GM08714 (cell line): Measurements from ENCODE around the gene SRSF7.
A peak's percentile ranks its signal among the peaks of the same experiment; 100 is the strongest.
"Not testable (repeated sequence)": the region's sequence is repeated elsewhere in the genome, so short reads cannot be mapped to it uniquely, and the experiment has no call there.

ENCODE experiments used
- H3K4me3 ChIP-seq: fragments of 200-500 bp; sonication (Bioruptor generic); 2 replicates; pipeline ENCODE4 v1.5.1; 2014; ENCODE audit warnings: mild to moderate bottlenecking, low read length, inconsistent platforms
- ZNF274 ChIP-seq: IDR thresholded peaks from 2 replicates; pipeline ENCODE4 v1.6.1; 2012; ENCODE audit warnings: mild to moderate bottlenecking, low read depth, low read length

SRSF7 gene

GRCh38 chr2:38771632-38772031 lies 20.5 kb upstream of the SRSF7 start:
- TF ChIP-seq ZNF274: no peak
- H3K4me3 ChIP-seq: no peak overlapping the region

- TF ChIP-seq ZNF274: no peak
- H3K4me3 ChIP-seq: no peak overlapping the region
Observed at GRCh38 chr2:38765551-38765950, 14.4 kb upstream of the SRSF7 start.

GRCh38 chr2:38765149-38765548 lies 14.0 kb upstream of the SRSF7 start:
- TF ChIP-seq ZNF274: no peak

DNA sequence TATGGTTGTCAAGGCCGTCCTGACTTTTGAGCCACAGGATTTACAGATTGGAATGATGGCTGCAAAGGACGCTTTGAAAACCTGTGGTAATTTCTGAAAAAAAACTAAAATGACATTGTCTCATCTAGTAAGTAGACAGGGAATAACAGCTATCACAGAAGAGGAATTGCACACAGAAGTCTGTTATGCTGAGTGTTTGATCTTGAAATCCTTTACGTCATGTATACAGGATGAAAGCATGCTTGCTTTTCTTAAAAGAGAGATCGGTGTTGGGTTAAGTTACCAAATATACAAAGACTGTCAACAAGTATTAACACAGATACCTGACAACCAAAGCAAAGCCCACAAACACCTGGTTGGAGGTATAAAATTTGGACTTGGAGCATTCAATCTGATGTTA lies 12.6 kb upstream of the SRSF7 start:
- H3K4me3 ChIP-seq: no peak overlapping the region

More at GRCh38 chr2:38765149-38765548, 14.0 kb upstream of the SRSF7 start:
- no peak overlapping the region for H3K4me3 ChIP-seq

GRCh38 chr2:38763228-38763627 lies 12.1 kb upstream of the SRSF7 start:
- TF ChIP-seq ZNF274: no peak
- no peak overlapping the region for H3K4me3 ChIP-seq

More for the DNA sequence above, 12.6 kb upstream of the SRSF7 start:
- no peak for TF ChIP-seq ZNF274

DNA sequence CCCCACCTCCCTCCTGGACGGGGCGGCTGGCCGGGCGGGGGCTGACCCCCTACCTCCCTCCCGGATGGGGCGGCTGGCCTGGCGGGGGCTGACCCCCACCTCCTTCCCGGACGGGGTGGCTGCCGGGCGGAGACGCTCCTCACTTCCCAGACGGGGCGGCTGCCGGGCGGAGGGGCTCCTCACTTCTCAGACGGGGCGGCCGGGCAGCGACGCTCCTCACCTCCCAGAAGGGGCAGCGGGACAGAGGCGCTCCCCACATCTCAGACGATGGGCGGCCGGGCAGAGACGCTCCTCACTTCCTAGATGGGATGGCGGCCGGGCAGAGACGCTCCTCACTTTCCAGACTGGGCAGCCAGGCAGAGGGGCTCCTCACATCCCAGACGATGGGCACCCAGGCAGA lies 4.7 kb upstream of the SRSF7 start:
- not testable (repeated sequence) for H3K4me3 ChIP-seq

DNA sequence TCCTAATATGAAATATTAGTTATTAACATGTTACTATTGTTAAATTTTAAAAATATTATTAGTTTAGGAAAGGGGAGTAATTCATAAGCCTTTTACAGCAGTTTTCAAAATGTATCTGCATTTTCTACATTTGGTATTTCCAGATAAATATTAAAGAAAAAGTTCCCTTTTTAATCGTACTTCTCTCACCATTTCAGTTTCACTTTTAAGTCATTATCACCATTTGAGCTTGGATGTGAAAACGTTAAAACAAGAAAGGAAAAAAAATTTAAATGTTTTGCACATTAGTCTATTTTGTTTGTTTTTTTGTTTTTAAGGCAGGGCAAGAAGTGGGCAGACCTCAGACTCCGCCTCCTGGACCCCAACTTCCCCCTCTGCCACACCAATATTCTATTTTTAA lies 3.3 kb upstream of the SRSF7 start:
- H3K4me3 ChIP-seq: no peak overlapping the region
- no peak for TF ChIP-seq ZNF274

- no peak overlapping the region for H3K4me3 ChIP-seq
- no peak for TF ChIP-seq ZNF274
Observed at GRCh38 chr2:38754049-38754448, 2.9 kb upstream of the SRSF7 start.

- no peak for TF ChIP-seq ZNF274
- H3K4me3 ChIP-seq: peak overlapping the region; percentile 65; the same call in 1 of the 2 replicates
Observed at GRCh38 chr2:38751596-38752410, 642 bp upstream of the SRSF7 start.

DNA sequence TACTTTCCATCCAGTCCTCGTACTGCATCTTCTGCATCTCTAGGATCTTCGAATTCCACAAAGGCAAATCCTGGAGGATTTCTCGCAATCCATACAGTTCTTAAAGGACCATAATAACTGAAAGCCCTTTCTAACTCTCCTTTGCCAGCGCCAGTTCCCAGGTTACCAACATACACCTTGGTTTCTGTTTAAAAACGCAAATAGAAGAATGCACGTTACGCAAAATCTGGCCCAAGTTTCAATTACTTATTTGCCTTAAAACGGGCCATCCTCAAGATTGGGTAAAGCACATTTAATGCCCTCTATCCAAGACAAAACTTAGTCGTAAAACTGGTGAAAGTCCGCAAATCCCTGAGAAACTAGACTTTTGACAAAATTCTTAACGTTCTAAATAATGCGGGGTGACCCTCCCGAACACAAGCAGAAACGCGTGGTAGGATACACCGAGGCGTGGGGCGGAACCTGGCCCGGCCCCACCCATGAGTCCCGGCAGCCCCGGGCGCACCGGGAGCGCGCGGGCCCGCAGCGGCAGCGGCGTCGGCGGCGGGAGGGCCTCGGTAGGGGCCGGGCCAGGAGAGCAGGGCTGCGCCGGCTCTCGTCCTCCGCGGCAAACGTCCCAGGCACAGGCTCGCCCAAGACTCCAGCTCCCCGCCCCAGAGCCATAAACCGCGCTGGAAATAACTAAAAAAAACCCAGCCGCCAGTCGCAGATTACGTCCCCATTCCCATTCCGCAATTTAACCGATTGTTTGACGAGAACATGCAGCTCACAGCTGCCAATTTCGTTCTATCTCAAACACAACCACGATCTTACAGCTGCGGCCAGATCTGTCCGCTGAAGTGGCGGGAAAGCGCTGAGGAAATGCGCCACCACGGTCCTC lies 910 bp downstream of the SRSF7 start:
- no peak for TF ChIP-seq ZNF274
- H3K4me3 ChIP-seq: peak overlapping the region; percentile 88

DNA sequence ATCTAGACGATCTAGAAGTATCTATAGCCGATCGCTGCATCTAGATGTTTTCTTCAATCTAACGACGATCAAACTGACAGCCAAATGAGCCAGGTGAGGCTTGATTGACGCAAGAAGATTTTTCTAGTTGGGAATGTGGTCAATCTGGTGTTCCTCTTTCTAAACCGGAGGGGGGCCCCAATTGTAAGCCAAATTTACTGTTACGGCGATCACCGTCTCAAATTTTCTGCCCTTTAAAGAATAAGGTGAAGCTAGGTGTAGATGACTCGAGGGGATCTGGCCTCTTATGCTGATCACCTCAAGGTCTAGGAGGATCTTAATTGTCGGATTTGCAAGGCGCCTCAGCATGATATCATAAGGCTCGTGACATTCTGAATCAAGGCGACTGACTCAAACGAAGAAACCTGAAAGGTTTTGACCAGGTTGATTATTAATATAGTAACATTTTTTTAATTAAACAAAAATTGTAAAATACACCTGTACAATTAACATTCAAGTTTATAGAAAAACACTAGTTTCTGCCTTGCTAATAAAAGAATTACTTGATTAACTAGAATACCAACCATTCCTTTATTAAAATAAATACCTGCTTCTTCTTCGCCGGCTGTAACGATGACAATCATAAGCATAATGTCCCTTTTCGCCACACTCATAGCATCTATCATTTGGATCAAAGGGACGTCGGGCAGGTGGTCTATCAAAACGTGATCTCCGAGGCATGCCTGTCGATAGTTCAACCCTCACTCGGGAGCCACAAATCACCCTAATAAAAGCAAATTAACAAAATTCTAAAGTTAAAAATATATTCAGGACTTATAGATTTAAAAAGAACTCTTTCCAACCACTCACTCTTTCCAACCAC lies 2.0 kb downstream of the SRSF7 start:
- peak overlapping the region; percentile 88 for H3K4me3 ChIP-seq
- TF ChIP-seq ZNF274: no peak

GRCh38 chr2:38748391-38748790 lies 2.8 kb downstream of the SRSF7 start:
- no peak for TF ChIP-seq ZNF274
- peak overlapping the region; percentile 17; the same call in 1 of the 2 replicates for H3K4me3 ChIP-seq

DNA sequence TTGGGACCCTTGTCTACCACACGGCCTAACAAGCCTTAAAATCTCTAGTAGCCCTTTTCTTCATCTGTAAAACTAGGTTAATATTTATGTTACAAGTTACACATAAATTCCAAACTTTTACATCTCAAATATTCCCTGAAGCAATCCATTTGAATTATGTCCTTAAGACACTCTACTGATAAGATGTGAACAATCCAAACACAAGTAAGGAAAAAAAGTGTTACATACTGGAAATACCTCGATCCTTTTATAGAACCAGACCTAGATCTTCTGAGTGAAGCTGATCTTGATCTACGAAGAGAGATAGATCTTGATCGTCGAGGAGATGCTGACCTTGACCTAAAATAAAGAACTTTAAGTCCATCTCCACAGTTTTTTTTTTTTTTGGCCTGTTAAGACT lies 3.3 kb downstream of the SRSF7 start:
- no peak overlapping the region; the same call in none of the 2 replicates for H3K4me3 ChIP-seq
- no peak for TF ChIP-seq ZNF274

DNA sequence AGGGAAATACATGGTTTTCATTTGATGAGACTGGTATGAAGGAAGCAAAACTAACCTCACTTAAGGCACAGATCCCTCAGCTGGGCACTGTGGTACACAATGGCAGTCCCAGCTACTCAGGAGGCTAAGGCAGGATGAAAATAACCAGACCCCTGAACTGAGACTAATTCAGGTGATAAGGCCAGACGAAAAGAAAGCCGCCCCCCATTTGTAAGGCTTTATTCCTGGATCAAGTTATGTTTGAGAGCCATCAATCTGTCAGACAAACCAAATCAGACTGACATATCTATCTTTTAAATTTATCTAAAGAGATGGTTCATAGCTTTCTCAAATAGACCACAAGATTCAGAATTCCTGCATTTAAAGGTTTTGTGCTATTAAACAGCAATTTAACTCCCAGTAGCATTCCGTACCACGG lies 4.1 kb downstream of the SRSF7 start:
- no peak overlapping the region for H3K4me3 ChIP-seq
- no peak for TF ChIP-seq ZNF274
